Breast epithelium (tissue), 3 donors: ENCODE data around the gene ACTRT2.

Experiments used
- POLR2A ChIP-seq: fragments of 450-650 bp; IDR thresholded peaks from one replicate; pipeline ENCODE4 v1.6.1; 2016; ENCODE audit warnings: antibody characterized with exemption, mild to moderate bottlenecking, moderate library complexity
- TF ChIP-seq, protein P1 (sequence below), 3 donors: fragments of 450-650 bp; IDR thresholded peaks; one replicate each; pipeline ENCODE4 v1.5.1; 2016 to 2017; ENCODE audit warnings: antibody characterized with exemption in 3 of 3, mild to moderate bottlenecking in 3 of 3, moderate library complexity in 3 of 3

GRCh38 chr1:2972879-2973575 lies 48.2 kb upstream of the ACTRT2 start:
- TF ChIP-seq, protein P1, sequence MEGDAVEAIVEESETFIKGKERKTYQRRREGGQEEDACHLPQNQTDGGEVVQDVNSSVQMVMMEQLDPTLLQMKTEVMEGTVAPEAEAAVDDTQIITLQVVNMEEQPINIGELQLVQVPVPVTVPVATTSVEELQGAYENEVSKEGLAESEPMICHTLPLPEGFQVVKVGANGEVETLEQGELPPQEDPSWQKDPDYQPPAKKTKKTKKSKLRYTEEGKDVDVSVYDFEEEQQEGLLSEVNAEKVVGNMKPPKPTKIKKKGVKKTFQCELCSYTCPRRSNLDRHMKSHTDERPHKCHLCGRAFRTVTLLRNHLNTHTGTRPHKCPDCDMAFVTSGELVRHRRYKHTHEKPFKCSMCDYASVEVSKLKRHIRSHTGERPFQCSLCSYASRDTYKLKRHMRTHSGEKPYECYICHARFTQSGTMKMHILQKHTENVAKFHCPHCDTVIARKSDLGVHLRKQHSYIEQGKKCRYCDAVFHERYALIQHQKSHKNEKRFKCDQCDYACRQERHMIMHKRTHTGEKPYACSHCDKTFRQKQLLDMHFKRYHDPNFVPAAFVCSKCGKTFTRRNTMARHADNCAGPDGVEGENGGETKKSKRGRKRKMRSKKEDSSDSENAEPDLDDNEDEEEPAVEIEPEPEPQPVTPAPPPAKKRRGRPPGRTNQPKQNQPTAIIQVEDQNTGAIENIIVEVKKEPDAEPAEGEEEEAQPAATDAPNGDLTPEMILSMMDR (IDR thresholded peaks at IDR 0.05) = no peak
- no peak for TF ChIP-seq POLR2A
